Fibroblast of lung (primary cell): Measurements from ENCODE around the gene LIMK2.

ENCODE experiments used
- CTCF ChIP-seq, 2 donors: IDR thresholded peaks in 1 of 2; conservative IDR thresholded peaks in 1 of 2; 1 replicate in 1 of 2; 2 replicates in 1 of 2; pipeline ENCODE4 v1.5.1; 2011 to 2012; ENCODE audit warnings: low read length in 2 of 2, control low read depth in 1 of 2, inconsistent platforms in 1 of 2, low read depth in 1 of 2, mild to moderate bottlenecking in 1 of 2
- EZH2 ChIP-seq: IDR thresholded peaks from 2 replicates; pipeline ENCODE4 v1.5.1; 2012; ENCODE audit warnings: low read length, control low read depth, mild to moderate bottlenecking; ENCODE audit errors: missing control alignments

GRCh38 chr22:31281733-31282132 lies 69.6 kb downstream of the LIMK2 start:
- TF ChIP-seq CTCF (conservative IDR thresholded peaks at IDR 0.05 in 1 of 2, IDR thresholded peaks at IDR 0.05 in 1 of 2; ENCODE audit: low read depth in 1 of 2, low read length in 2 of 2) (no peak), EZH2 (no peak)
